RPMI8226 (cell line): ENCODE data around the gene SGK2.
A peak's percentile ranks its signal among the peaks of the same experiment; 100 is the strongest.
"Not testable (repeated sequence)": the region's sequence is repeated elsewhere in the genome, so short reads cannot be mapped to it uniquely, and the experiment has no call there.

Experiments
- DNase-seq: peaks from one replicate; pipeline ENCODE4 v3.0.0-alpha.2; 2015

SGK2 gene

GRCh38 chr20:43564993-43565757 is 6.3 kb downstream of the SGK2 start:
- no peak for DNase-seq

GRCh38 chr20:43565758-43566104 is 6.9 kb downstream of the SGK2 start:
- no peak for DNase-seq

- no peak for DNase-seq
Measured at GRCh38 chr20:43567477-43567876, 8.7 kb downstream of the SGK2 start.

- no peak for DNase-seq
Measured at GRCh38 chr20:43568706-43569105, 9.9 kb downstream of the SGK2 start.

- DNase-seq = no peak
Measured at GRCh38 chr20:43569282-43569681, 10.5 kb downstream of the SGK2 start.

GRCh38 chr20:43570496-43570895 is 11.7 kb downstream of the SGK2 start:
- DNase-seq = no peak

- no peak for DNase-seq
Measured at GRCh38 chr20:43571310-43571709, 12.5 kb downstream of the SGK2 start.

GRCh38 chr20:43571771-43572170 is 12.9 kb downstream of the SGK2 start:
- no peak for DNase-seq

GRCh38 chr20:43572891-43573290 is 14.1 kb downstream of the SGK2 start:
- peak; percentile 52 for DNase-seq

GRCh38 chr20:43576108-43576507 is 17.3 kb downstream of the SGK2 start:
- DNase-seq = no peak

GRCh38 chr20:43579861-43580793 is 21.3 kb downstream of the SGK2 start:
- peak; percentile 25 for DNase-seq

- no peak for DNase-seq
Measured at GRCh38 chr20:43583133-43583864, 24.5 kb downstream of the SGK2 start.

- DNase-seq = peak; percentile 94
Measured at GRCh38 chr20:43583982-43584432, 25.2 kb downstream of the SGK2 start.

- no peak for DNase-seq
Measured at GRCh38 chr20:43584448-43585136, 25.8 kb downstream of the SGK2 start.

- no peak for DNase-seq
Measured at GRCh38 chr20:43586641-43587040, 27.8 kb downstream of the SGK2 start.

- DNase-seq = not testable (repeated sequence)
Measured at GRCh38 chr20:43588526-43588925, 29.7 kb downstream of the SGK2 start.

GRCh38 chr20:43590036-43590391 is 31.2 kb downstream of the SGK2 start:
- peak; percentile 26 for DNase-seq

- peak; percentile 96 for DNase-seq
Measured at GRCh38 chr20:43590392-43591303, 31.8 kb downstream of the SGK2 start, which contains the start of gene IFT52. Gene IFT52 (plus strand): TSS chr20:43590937. CDS start chr20:43594699, 3,762 bp downstream.

- not testable (repeated sequence) for DNase-seq
Measured at GRCh38 chr20:43601960-43602359, 43.1 kb downstream of the SGK2 start.

- no peak for DNase-seq
Measured at GRCh38 chr20:43603124-43603523, 44.3 kb downstream of the SGK2 start.

- DNase-seq = no peak
Measured at GRCh38 chr20:43605715-43606114, 46.9 kb downstream of the SGK2 start.
